NCI-H446 (cell line): ENCODE data around the gene DPYSL5.

Experiments
- DNase-seq, 2 experiments: peaks; one replicate each; lab custom pipeline; 2025; lab: John Stamatoyannopoulos, UW

The DPYSL5 gene

DNA sequence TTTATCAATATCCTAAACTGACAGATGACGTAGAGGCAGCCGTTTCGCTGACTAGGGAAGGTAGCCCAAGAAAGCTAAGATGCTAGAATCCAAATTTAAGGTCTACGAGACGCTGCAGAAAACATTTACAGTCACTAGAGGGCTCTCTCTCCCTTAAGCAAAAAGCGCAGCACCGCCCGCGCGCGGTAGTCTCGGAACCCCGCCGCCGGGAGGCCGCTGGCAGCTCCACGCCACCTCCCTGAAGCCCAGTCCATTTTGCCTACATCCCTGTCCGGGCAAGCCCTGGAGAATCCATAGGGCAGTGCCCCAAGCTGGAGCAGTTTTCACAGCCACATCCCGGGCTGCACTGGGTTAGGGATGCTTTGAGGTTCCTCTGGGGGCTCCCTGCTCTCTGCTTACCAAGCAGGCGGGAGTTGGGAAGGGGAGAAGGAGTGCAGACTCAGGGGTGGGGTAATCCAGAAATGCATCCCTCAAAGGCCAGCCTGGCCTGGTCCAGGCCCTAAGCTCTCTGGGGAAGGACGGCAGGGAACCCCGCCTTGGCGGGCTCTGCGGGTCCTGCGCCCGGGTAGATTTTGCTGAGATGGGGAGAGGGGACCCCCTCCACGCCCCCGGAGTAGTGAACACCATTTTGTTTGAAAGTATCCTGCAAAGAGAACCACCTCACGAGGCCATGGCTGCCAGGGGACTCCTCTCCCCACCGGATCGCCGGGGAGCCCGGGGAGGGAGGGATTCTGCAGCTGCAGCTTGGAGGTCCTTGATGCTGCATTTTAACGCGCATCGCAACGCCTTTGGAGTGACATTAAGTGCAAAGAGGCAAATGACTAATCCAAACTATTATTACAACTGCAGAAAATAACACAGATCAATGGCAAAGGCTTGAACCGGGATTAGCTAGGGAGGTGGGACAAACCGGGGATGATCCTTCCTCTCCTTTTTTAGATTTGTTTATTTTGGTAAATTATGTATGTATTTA, 1.3 kb upstream of the DPYSL5 start:
- peak; percentile 45 to 85 for DNase-seq

DNA sequence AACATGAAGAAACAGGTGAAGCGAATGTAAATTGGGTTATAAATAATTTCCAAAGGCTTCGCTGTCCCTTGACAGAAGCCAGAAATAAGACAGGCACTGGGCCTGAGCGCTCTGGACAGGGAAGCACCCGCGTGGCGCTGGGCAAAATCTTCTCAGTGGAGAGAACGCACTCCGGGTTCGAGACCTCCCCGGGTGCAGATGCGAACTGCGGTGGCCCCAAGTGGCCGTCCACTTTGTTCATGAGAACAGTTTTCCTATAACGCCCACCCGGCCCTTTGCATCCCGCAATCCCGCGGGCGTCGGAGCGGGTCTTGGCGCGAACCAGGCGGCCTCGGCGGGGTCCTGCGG, 651 bp upstream of the DPYSL5 start:
- no peak for DNase-seq

DNA sequence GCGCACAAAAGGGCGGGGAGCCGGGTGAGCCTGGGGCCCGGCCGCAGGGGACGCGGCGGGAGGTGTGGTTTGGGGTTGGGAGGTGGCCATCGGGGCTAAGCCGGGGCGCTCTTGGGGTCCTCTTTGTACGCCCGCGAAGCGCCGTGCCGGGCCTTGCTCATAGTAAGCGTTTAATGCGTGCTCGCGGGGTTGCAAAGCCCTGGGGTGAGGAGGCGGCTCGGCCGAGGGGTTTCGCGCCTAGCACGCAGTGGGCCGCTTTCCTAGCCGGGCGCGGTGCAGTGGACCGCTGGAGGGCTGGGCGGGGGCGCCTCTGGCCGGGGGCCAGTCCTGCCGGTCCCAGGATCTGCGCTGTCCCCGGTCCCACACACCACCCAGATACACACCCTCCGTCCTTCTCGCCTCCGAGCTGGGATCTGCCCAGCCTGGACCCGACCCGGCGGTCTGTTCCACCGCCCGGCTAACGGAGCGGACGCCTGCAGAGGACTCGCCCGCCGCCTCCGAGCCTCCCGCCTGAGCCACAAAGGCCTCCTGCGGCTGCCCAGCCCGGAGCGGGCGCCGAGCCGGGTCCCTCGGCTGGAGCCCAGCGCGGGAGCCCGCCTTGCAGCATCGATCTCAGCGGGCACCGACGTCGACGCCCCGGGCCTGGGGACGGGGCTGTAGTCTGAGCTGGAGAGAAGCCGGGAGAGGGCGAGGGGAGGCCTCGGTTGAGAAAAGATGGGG, 564 bp downstream of the DPYSL5 start:
- no peak for DNase-seq

- DNase-seq, result no peak
These were observed 1.4 kb downstream of the DPYSL5 start for GRCh38 chr2:26849056-26849999.

DNA sequence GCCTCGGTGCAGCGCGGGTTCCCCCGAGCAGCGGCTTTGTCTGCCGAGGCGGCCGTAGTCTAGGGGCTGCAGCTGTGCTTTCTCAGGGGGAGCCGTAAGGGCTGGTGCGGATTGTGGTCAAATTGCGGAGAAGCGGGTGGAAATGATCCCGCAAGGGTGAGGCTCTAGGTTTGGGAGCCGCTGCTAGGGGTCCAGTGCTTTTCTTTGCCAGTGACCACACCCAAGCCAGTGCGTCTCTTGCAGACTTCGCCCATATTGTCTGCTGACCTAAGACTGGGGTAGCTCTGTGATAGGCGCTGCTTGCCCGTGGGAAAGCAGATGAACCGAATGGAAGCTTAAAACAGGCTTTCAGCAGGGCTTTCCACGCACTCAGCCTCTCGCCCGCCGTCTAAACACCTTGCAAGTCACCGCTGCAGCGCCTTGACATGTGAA, 2.1 kb downstream of the DPYSL5 start:
- DNase-seq, result no peak

DNA sequence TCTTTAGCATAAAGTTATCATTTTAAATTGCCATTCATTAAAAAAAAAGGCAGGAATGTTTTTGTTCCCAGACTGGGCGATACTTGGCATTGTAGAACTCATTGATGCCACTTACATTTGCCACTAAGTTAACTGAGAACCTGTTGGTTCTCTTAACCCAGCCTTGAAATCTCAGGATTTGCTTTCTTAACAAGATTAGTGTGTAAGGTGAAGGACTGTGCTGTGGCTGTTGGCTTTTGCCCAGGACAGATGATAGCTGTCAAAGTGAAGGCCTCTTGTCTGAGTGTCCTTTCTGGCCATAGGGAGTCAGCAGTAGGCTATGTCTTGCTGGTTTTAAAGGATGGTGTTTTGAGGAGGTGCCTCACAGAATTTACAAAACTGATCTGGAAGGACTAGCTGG, 2.6 kb downstream of the DPYSL5 start:
- DNase-seq, result no peak

GRCh38 chr2:26852405-26853306, 4.7 kb downstream of the DPYSL5 start:
- no peak for DNase-seq

DNA sequence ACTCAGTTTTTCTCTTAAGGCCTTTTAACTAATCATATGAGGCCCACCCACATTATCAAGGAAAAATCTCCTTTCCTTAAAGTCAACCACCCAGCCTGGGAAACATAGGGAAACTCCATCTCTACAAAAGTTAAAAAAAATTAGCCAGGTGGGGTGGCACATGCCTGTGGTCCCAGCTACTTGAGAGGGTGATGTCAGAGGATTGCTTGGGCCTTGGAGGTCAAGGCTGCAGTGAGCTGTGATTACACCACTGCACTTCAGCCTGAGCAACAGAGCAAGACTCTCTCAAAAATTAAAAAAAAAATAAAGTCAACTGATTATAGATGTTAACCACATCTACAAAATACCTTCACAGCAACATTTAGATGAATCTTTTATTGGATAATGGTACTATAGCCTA, 5.8 kb downstream of the DPYSL5 start:
- no peak for DNase-seq

GRCh38 chr2:26854283-26854827, 6.4 kb downstream of the DPYSL5 start:
- no peak for DNase-seq

DNA sequence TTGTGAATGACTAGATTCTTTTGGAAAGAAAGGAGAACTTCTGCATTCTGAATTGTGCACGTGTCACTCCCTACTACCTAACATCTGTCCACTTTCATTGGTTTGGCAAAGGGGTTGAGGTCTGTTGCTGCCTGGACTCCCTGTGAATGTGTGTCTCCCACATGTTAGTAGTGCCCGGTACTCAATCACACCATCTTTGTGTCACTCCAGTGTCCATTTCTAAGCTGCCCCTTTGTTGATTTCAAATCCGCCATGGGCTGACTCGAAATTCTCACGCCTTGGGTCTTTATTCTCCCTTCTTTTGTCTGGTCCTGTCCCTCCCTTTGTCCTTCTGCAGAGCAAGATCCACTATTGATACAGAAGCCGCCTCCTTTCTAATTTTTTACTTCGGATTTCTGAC, 7.5 kb downstream of the DPYSL5 start:
- DNase-seq, result no peak

DNA sequence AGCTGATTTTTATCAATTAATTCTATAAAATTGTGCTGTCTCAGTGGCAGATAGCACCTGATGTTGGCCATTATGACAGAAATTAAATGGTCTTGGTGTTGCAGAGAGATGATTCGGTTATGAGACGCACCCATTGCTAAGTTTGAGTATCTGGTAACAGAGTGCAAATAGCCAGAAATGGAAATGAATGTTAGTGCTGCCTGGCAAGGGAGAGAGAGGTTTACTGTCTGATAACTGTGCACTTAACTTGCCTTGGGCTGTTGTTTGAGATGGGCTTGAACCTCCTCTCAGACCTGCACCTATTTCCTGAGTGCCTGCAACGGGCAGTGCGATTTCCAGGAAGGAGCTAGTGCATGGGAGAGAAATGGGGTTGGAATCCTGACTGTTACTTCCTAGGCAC, 11.7 kb downstream of the DPYSL5 start:
- DNase-seq, result no peak

DNA sequence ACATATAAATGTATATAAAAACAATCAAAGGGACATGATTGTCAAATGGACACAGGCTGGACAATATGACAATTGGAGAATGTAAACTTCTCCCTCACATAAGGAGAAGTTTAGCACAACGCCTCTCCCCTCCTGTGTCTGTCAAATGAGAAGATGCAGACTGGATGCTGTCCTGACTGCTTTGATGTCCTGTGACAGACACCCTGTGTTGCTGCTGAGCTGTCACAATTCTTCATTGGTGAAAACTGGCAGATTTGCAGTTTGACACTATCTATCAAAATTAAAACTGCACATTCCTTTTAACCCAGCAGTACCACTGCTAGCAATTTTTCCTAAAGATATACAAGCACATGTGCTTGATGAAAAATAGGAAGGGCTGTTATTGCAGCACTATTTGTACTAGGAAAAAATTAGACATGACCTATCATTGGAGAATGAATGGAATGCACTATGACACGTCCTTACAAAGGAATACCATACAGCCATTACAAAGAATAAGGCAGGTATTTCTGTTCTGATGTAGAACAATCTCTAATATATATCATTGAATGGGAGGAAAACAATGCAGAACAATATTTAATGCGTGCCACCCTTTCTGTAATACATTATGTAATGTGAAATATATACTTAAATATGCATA, 12.4 kb downstream of the DPYSL5 start:
- no peak for DNase-seq

DNA sequence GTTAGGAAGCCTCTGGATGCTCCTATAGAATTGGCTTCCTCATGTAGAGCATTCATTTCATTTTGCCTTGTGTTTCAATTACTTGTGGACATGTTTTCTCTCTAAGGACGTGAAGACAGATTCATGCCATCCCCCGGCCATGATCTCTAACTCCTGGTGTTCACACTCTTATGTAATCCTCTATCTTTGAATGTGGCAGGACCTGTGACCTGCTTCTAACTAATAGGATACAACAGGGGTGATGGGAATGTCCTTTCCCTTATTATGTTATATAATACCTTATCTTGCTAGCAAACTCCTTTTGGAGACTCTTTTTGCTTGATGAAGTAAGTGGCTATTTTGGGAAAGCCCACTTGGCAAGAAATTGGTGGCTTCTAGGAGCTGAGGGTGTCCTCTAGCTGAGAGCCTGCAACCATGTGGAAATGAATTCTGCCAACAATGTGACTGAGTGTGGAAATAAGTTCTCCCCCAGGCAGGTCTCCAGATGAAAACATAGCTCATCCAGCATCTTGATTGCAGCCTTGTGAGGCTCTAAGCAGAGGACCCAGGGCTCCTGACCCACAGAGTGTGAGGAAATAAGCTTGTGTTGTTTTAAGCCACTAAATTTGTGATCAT, 13.8 kb downstream of the DPYSL5 start:
- peak; percentile 10 to 17 for DNase-seq

- DNase-seq, result no peak
These were observed 16.3 kb downstream of the DPYSL5 start for GRCh38 chr2:26864226-26864625.

GRCh38 chr2:26864646-26865045, 16.7 kb downstream of the DPYSL5 start:
- no peak for DNase-seq

DNA sequence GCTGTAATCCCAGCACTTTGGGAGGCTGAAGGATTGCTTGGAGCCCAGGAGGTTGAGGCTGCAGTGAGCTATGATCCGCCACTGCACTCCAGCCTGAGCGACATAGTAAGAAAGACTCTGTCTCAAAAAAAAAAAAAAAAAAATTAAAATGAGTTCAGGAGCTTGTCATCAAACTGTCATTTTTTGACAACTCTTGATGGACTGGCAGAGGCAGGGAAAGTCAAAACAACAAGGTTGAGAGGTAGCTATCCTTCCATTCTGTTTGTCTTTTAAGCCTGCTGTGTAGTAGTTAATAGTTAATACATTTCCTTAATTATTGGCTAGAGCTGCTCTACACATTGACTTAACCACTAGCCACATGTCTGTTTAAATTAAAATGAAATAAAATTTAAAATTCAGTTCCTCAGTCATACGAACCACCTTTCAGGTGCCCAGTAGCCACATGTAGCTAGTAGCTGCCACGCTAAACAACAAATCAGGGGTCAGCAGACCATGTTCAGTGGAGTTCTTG, 22.7 kb downstream of the DPYSL5 start:
- DNase-seq, result no peak

- no peak for DNase-seq
These were observed 25.5 kb downstream of the DPYSL5 start for GRCh38 chr2:26873286-26873983.

DNA sequence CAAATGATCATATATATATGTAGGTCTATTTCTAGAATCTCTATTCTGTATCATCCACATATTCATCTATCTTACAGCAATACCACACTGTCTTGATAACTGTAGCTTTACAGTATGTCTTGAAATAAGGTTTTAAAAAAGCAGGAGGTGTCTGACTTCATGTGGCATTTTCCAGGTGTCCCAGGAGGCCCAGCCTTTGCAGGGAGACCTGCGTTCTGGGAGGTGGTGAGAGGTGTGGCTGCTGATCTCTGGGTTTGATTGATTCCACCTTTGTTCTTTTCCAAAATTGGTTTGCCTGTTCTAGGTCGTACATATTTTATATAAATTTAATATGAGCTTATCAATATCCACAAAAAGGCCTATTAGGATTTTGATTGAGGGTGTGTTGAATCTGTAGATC, 26.6 kb downstream of the DPYSL5 start:
- no peak for DNase-seq

DNA sequence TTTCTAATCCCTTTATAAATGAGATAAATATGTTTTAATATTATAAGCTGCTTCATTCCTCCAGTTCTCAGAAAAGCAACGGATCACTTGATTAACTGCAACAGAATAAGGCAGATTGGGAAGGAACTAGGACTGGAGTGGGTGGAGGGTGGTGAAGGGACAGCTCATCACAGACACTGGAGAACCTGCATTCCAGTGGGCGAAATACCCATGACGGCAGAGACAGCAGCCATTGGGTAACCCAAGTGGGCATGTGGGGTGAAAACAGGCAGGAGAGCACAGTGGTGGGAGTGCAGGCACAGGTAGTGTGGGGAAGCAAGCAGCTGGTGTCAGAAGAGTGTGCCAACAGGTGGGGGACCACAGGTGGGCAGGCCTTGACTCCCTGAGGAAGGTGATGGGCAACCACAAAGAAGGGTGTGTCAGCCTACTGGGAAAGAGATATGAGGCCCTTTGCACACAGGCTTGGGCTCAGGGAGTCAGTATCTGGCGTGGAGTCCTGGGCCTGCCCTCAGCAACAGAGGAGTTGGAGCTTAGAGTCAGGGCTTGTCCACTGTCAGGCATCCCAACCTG, 27.2 kb downstream of the DPYSL5 start:
- no peak for DNase-seq
